MM.1S (cell line): ENCODE data around the gene AMH.

ENCODE experiments used
- DNase-seq: peaks from one replicate; pipeline ENCODE4 v3.0.0-alpha.2; 2015
- H2AFZ ChIP-seq: fragments of 300-600 bp; sonication (generic); 2 replicates; pipeline ENCODE4 v1.6.0; 2016; ENCODE audit warnings: antibody characterized with exemption, low read length
- H3F3A ChIP-seq: fragments of 300-600 bp; sonication (generic); 2 replicates; pipeline ENCODE4 v1.6.1; 2016; ENCODE audit warnings: mild to moderate bottlenecking, antibody characterized with exemption, low read length, moderate library complexity, mixed read lengths; ENCODE audit not compliant: insufficient read depth
- H3K27ac ChIP-seq: fragments of 300-600 bp; sonication (generic); 2 replicates; pipeline ENCODE4 v1.5.1; 2016; ENCODE audit warnings: mild to moderate bottlenecking, low read length
- H3K27me3 ChIP-seq: fragments of 300-600 bp; sonication (generic); replicated peaks from 2 replicates; pipeline ENCODE4 v1.6.0; 2016; ENCODE audit warnings: low read length; ENCODE audit not compliant: insufficient read depth
- H3K36me3 ChIP-seq: fragments of 300-600 bp; sonication (generic); replicated peaks from 2 replicates; pipeline ENCODE4 v1.6.1; 2016; ENCODE audit warnings: mild to moderate bottlenecking, low read length, mixed read lengths; ENCODE audit not compliant: insufficient read depth
- H3K4me1 ChIP-seq: fragments of 300-600 bp; sonication (generic); 2 replicates; pipeline ENCODE4 v1.6.1; 2016; ENCODE audit warnings: low read length, mixed read lengths
- H3K4me2 ChIP-seq: fragments of 300-600 bp; sonication (generic); 2 replicates; pipeline ENCODE4 v1.6.0; 2016; ENCODE audit warnings: low read depth, low read length
- H3K4me3 ChIP-seq: fragments of 300-600 bp; sonication (generic); 2 replicates; pipeline ENCODE4 v1.5.1; 2016; ENCODE audit warnings: low read length, mixed read lengths
- H3K79me2 ChIP-seq: fragments of 300-600 bp; sonication (generic); 2 replicates; pipeline ENCODE4 v1.6.1; 2016; ENCODE audit warnings: mixed run types, low read length, mixed read lengths
- H3K9ac ChIP-seq: fragments of 300-600 bp; sonication (generic); 2 replicates; pipeline ENCODE4 v1.6.1; 2016; ENCODE audit warnings: low read length, mixed read lengths
- H3K9me2 ChIP-seq: fragments of 300-600 bp; sonication (generic); replicated peaks from 2 replicates; pipeline ENCODE4 v1.6.1; 2016; ENCODE audit warnings: mild to moderate bottlenecking, low read length, mixed read lengths; ENCODE audit not compliant: insufficient read depth
- H3K9me3 ChIP-seq: fragments of 300-600 bp; sonication (generic); replicated peaks from 2 replicates; pipeline ENCODE4 v1.6.1; 2016; ENCODE audit warnings: mild to moderate bottlenecking, low read length, mixed read lengths; ENCODE audit not compliant: insufficient read depth
- H4K20me1 ChIP-seq: fragments of 300-600 bp; sonication (generic); 2 replicates; pipeline ENCODE4 v1.6.1; 2016; ENCODE audit warnings: mild to moderate bottlenecking, low read length, moderate library complexity, mixed read lengths; ENCODE audit not compliant: insufficient read depth
- EZH2 ChIP-seq: fragments of 300-600 bp; sonication (generic); optimal IDR thresholded peaks from 2 replicates; pipeline ENCODE3; 2017; ENCODE audit warnings: low read depth, mild to moderate bottlenecking, antibody characterized with exemption, low read length, mixed read lengths
- EZH2phosphoT487 ChIP-seq: fragments of 300-600 bp; sonication (generic); IDR thresholded peaks from 2 replicates; pipeline ENCODE4 v1.6.1; 2018; ENCODE audit warnings: antibody characterized with exemption, low read length
- TF ChIP-seq, protein P1 (sequence below): fragments of 300-600 bp; sonication (generic); IDR thresholded peaks from 2 replicates; pipeline ENCODE4 v1.5.1; 2016; ENCODE audit warnings: antibody characterized with exemption, low read length, mixed read lengths

Gene AMH

DNA sequence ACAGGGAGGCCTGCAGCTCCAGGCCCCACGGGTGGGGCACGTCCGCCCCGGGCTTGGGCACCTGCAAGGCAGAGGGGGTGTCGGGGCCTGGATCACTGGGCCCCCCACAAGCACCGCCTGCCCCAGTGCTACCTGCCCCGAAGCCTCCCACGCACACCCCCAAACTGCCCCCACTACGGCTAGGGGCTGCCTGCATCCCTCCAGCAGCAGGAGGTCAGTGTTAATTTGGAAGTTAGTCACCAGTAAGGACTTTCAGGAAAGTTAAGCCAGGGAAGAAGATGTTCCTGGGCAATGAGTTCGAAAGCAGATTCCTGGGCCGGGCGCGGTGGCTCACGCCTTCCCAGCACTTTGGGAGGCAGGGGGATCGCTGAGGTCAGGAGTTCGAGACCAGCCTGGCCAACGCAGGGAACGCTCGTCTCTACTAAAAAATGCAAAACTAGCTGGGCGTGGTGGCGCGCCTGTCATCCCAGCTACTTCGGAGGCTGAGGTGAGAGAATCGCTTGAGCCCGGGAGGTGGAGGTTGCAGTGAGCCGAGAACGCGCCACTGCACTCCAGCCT lies 27.4 kb downstream of the AMH start:
- TF ChIP-seq EZH2phosphoT487 = no peak
- TF ChIP-seq EZH2 = no peak
- TF ChIP-seq, protein P1, sequence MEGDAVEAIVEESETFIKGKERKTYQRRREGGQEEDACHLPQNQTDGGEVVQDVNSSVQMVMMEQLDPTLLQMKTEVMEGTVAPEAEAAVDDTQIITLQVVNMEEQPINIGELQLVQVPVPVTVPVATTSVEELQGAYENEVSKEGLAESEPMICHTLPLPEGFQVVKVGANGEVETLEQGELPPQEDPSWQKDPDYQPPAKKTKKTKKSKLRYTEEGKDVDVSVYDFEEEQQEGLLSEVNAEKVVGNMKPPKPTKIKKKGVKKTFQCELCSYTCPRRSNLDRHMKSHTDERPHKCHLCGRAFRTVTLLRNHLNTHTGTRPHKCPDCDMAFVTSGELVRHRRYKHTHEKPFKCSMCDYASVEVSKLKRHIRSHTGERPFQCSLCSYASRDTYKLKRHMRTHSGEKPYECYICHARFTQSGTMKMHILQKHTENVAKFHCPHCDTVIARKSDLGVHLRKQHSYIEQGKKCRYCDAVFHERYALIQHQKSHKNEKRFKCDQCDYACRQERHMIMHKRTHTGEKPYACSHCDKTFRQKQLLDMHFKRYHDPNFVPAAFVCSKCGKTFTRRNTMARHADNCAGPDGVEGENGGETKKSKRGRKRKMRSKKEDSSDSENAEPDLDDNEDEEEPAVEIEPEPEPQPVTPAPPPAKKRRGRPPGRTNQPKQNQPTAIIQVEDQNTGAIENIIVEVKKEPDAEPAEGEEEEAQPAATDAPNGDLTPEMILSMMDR = no peak
- H3K9ac ChIP-seq = no peak overlapping the region
- H3K27me3 ChIP-seq = no peaks in the 10 kb centered on the region
- peaks cover 22% of the 10 kb centered on the region for H3K4me1 ChIP-seq
- H3K79me2 ChIP-seq = peaks cover 36% of the 10 kb centered on the region
- H2AFZ ChIP-seq = no peak overlapping the region
- no peaks in the 10 kb centered on the region for H3K9me2 ChIP-seq
- no peak overlapping the region for H3K27ac ChIP-seq
- H3K9me3 ChIP-seq = no peaks in the 10 kb centered on the region
- DNase-seq = no peak
- no peak overlapping the region for H3K4me2 ChIP-seq
- peaks cover 14% of the 10 kb centered on the region for H3K36me3 ChIP-seq
- H3F3A ChIP-seq = peaks cover 27% of the 10 kb centered on the region
- H4K20me1 ChIP-seq = peaks cover 18% of the 10 kb centered on the region
- H3K4me3 ChIP-seq = no peak overlapping the region

DNA sequence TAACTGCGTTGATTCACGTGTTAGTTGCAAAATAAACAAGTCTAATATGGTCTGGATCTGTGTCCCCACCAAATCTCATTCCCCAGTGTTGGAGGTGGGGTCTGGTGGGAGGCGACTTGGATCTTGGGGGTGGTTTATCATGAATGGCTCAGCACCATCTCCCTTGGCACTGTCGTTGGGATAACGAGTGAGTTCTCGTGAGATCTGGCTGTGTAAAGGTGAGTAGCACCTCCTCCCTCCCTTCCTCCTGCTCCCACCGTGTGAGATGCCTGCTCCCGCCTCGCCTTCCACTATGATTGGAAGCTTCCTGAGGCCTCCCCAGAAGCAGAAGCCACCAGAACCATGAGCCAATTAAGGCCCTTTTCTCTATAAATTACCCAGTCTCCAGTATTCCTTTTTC lies 28.0 kb downstream of the AMH start:
- Histone ChIP-seq H3K27me3 (no peaks in the 10 kb centered on the region), H3F3A (peaks cover 22% of the 10 kb centered on the region), H3K4me1 (peaks cover 18% of the 10 kb centered on the region), H3K79me2 (peaks cover 30% of the 10 kb centered on the region), H4K20me1 (peaks cover 14% of the 10 kb centered on the region), H3K4me3 (no peak overlapping the region), H3K9ac (no peak overlapping the region), H2AFZ (no peak overlapping the region), H3K36me3 (peaks cover 9% of the 10 kb centered on the region; the same call in 1 of the 2 replicates), H3K4me2 (no peak overlapping the region), H3K9me3 (no peaks in the 10 kb centered on the region), H3K27ac (no peak overlapping the region), H3K9me2 (no peaks in the 10 kb centered on the region)
- no peak for TF ChIP-seq EZH2phosphoT487
- TF ChIP-seq, protein P1 = no peak
- TF ChIP-seq EZH2 = no peak
- no peak for DNase-seq

DNA sequence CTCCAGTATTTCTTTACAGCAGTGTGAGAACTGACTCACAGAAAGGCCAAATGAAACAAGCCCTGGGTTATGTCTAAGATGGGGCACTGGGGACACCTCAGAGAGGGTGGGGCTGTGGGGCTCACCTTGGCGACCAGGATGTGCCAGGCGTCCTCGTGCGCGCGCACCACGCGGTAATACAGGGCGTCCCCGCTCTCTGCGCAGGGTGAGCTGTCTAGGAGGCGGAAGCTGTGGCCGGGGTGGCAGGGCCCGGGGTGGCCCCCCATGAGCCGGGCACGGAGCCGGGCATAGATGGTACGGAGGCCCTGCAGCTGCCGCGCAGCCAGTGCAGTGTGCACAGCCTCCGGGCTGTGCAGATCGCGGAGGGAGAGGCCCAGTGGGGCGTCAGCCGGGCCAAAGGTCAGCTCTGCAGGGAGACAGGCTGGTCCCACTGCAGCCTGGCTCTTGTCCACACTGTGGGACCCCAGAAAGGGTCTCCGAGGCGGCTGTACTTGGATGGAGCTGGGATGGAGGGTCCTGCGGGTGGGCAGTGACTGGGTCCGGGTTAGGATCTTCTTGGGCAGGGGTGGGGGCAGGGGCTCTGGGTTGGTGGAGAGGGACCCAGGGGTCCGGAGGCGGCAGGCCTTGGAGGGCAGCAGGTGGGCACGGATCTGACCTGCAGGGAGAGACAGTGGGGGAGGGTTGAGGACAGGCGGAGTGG lies 29.5 kb downstream of the AMH start:
- 0 out of 2 replicates have a peak, but pooled peaks cover 7% of the 10 kb centered on the region for H3F3A ChIP-seq
- peaks cover 7% of the 10 kb centered on the region for H3K4me1 ChIP-seq
- no peak overlapping the region for H3K9ac ChIP-seq
- H3K9me2 ChIP-seq = no peaks in the 10 kb centered on the region
- H3K9me3 ChIP-seq = no peaks in the 10 kb centered on the region
- H2AFZ ChIP-seq = no peak overlapping the region
- peaks cover 16% of the 10 kb centered on the region for H3K79me2 ChIP-seq
- 0 out of 2 replicates have a peak, but pooled peaks cover 4% of the 10 kb centered on the region for H3K27me3 ChIP-seq
- H3K4me2 ChIP-seq = no peak overlapping the region
- no peak for DNase-seq
- no peaks in the 10 kb centered on the region for H3K36me3 ChIP-seq
- TF ChIP-seq EZH2phosphoT487 = no peak
- TF ChIP-seq EZH2 = no peak
- TF ChIP-seq, protein P1 = no peak
- H3K4me3 ChIP-seq = no peak overlapping the region
- 0 out of 2 replicates have a peak, but pooled peaks cover under 1% of the 10 kb centered on the region for H4K20me1 ChIP-seq
- H3K27ac ChIP-seq = no peak overlapping the region
